ENCODE results near the gene CNOT6L. TPM values are rescaled to one million over a fixed set of nuclear protein-coding genes. Genes with fewer than 3 reads are reported as not detected.

Gene CNOT6L
- total and polyA plus RNA-seq, 2 of the 13 experiments (the other 11 are each of a cell fraction or from before 2014, with no cell fraction given): 7.9 to 13.5 TPM

DNA sequence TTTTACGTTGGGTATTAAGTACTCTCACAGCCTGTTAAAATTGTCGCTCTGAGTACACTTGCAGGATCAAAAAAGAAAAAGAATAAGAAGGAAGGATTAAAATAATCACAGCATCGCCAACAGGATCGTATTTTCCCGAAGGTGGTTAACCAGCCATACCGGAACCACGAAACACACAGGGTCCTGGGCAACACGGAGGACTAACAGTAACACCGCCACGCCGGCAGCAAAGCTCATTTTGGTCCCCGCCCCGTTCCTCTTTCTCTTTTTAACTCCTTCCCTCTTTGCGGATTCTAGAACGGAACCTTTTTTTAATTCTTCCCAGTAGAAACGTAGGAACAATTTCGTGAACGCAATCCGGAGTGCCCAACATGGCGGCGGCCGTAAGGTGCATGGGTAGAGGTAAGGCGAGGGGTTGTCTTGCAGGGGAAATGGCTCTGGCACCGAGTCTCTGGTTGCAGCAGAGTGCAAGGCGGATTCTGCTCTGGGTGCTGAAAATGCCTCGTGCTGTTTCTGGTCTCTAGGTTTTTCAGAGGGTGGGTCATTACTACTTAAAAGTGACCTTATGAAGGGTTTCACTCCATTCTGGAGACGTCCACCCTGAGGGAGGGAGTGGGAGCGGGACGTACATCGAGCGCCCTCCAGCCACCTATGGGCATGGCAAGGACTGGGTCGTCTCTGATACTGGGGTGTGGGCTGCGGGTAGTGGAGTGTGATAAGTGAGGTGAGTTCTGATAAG lies 43.5 kb upstream of the CNOT6L start, which contains the start of gene MRPL1 (continued):
- TF ChIP-seq, protein P1, sequence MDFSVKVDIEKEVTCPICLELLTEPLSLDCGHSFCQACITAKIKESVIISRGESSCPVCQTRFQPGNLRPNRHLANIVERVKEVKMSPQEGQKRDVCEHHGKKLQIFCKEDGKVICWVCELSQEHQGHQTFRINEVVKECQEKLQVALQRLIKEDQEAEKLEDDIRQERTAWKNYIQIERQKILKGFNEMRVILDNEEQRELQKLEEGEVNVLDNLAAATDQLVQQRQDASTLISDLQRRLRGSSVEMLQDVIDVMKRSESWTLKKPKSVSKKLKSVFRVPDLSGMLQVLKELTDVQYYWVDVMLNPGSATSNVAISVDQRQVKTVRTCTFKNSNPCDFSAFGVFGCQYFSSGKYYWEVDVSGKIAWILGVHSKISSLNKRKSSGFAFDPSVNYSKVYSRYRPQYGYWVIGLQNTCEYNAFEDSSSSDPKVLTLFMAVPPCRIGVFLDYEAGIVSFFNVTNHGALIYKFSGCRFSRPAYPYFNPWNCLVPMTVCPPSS (IDR thresholded peaks at IDR 0.05): no peak
- TF ChIP-seq FIP1L1 (IDR thresholded peaks at IDR 0.05; ENCODE audit: borderline replicate concordance, insufficient read depth, low read depth, low read length) (0 out of 2 replicates have a peak, but pooled peaks have one; percentile 16), ZNF331 (CRISPR knock-in tag; IDR thresholded peaks at IDR 0.05) (peak; percentile 67), MTA1 (CRISPR knock-in tag; IDR thresholded peaks at IDR 0.05; ENCODE audit: borderline replicate concordance) (0 out of 2 replicates have a peak, but pooled peaks have one; percentile 41), ZNF577 (CRISPR knock-in tag; IDR thresholded peaks at IDR 0.05; ENCODE audit: borderline replicate concordance, low read depth) (no peak), HNRNPL (IDR thresholded peaks at IDR 0.05; ENCODE audit: low read depth, low read length) (peak; percentile 46; the same call in 1 of the 2 replicates), ZNF292 (CRISPR knock-in tag; IDR thresholded peaks at IDR 0.05; ENCODE audit: borderline replicate concordance, low read depth) (no peak), CENPT (CRISPR knock-in tag; IDR thresholded peaks at IDR 0.05; ENCODE audit: low read depth) (no peak), HNRNPH1 (optimal IDR thresholded peaks at IDR 0.05; ENCODE audit: low read depth, low read length) (peak; percentile 42), SRSF4 (IDR thresholded peaks at IDR 0.05; ENCODE audit: low read depth, low read length, poor library complexity, severe bottlenecking) (no peak), ZNF121 (CRISPR knock-in tag; IDR thresholded peaks at IDR 0.05) (peak; percentile 74), HES4 (CRISPR knock-in tag; IDR thresholded peaks at IDR 0.05; ENCODE audit: borderline replicate concordance) (no peak), ZSCAN25 (CRISPR knock-in tag; IDR thresholded peaks at IDR 0.05) (no peak; the same call in none of the 2 replicates), RAD51 (IDR thresholded peaks at IDR 0.05; ENCODE audit: borderline replicate concordance) (no peak), MED1 (CRISPR knock-in tag; IDR thresholded peaks at IDR 0.05) (peak; percentile 86), ZIK1 (CRISPR knock-in tag; IDR thresholded peaks at IDR 0.05; ENCODE audit: borderline replicate concordance, low read depth) (peak; percentile 62; the same call in 1 of the 2 replicates), PRPF4 (IDR thresholded peaks at IDR 0.05; ENCODE audit: low read depth, low read length, poor library complexity, severe bottlenecking) (no peak), NR3C1 (CRISPR knock-in tag; IDR thresholded peaks at IDR 0.05) (no peak)
- TF ChIP-seq, protein P2, sequence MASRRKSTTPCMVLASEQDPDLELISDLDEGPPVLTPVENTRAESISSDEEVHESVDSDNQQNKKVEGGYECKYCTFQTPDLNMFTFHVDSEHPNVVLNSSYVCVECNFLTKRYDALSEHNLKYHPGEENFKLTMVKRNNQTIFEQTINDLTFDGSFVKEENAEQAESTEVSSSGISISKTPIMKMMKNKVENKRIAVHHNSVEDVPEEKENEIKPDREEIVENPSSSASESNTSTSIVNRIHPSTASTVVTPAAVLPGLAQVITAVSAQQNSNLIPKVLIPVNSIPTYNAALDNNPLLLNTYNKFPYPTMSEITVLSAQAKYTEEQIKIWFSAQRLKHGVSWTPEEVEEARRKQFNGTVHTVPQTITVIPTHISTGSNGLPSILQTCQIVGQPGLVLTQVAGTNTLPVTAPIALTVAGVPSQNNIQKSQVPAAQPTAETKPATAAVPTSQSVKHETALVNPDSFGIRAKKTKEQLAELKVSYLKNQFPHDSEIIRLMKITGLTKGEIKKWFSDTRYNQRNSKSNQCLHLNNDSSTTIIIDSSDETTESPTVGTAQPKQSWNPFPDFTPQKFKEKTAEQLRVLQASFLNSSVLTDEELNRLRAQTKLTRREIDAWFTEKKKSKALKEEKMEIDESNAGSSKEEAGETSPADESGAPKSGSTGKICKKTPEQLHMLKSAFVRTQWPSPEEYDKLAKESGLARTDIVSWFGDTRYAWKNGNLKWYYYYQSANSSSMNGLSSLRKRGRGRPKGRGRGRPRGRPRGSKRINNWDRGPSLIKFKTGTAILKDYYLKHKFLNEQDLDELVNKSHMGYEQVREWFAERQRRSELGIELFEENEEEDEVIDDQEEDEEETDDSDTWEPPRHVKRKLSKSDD (CRISPR knock-in tag; IDR thresholded peaks at IDR 0.05; ENCODE audit: low read depth): no peak
- TF ChIP-seq, protein P3, sequence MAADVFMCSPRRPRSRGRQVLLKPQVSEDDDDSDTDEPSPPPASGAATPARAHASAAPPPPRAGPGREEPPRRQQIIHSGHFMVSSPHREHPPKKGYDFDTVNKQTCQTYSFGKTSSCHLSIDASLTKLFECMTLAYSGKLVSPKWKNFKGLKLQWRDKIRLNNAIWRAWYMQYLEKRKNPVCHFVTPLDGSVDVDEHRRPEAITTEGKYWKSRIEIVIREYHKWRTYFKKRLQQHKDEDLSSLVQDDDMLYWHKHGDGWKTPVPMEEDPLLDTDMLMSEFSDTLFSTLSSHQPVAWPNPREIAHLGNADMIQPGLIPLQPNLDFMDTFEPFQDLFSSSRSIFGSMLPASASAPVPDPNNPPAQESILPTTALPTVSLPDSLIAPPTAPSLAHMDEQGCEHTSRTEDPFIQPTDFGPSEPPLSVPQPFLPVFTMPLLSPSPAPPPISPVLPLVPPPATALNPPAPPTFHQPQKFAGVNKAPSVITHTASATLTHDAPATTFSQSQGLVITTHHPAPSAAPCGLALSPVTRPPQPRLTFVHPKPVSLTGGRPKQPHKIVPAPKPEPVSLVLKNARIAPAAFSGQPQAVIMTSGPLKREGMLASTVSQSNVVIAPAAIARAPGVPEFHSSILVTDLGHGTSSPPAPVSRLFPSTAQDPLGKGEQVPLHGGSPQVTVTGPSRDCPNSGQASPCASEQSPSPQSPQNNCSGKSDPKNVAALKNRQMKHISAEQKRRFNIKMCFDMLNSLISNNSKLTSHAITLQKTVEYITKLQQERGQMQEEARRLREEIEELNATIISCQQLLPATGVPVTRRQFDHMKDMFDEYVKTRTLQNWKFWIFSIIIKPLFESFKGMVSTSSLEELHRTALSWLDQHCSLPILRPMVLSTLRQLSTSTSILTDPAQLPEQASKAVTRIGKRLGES (CRISPR knock-in tag; IDR thresholded peaks at IDR 0.05; ENCODE audit: borderline replicate concordance): 0 out of 2 replicates have a peak, but pooled peaks have one; percentile 87
- TF ChIP-seq, protein P4, sequence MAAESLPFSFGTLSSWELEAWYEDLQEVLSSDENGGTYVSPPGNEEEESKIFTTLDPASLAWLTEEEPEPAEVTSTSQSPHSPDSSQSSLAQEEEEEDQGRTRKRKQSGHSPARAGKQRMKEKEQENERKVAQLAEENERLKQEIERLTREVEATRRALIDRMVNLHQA (CRISPR knock-in tag; IDR thresholded peaks at IDR 0.05): no peak
